ENCODE results near the gene TNIP2.

DNA sequence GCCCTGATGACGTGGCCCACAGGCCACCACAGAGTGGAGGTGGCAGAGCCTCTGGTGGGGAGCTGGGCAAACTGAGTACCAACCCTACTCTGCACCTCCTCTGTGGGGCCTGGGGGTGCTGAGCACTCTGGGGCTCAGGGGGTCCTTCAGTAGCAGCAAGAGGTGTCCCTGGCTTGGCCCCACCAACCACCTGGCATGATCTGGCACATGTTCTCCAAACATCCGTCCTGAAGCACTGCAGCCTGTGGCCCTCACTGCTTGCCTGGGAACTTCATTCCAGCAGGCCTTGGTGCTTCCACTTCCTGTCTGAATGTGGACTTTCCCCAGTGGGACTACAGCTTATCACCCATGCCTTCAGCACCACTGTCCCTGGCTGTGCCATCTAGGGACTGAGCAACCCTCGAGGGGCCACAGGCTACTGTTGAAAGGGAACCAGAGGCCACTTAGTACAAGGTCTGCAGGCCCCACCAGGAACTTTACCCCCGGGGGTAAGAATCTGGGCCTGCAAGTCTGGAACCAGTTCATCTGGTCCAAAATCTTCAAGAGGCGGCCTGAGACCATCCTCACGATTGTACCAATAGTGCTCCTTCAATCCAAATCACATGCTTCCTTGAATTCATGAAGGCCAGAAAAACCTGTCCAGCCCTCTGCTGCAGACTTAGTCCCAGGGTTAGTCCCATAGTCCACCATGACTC is 13.2 kb downstream of the TNIP2 start:
- TF ChIP-seq, protein P1, sequence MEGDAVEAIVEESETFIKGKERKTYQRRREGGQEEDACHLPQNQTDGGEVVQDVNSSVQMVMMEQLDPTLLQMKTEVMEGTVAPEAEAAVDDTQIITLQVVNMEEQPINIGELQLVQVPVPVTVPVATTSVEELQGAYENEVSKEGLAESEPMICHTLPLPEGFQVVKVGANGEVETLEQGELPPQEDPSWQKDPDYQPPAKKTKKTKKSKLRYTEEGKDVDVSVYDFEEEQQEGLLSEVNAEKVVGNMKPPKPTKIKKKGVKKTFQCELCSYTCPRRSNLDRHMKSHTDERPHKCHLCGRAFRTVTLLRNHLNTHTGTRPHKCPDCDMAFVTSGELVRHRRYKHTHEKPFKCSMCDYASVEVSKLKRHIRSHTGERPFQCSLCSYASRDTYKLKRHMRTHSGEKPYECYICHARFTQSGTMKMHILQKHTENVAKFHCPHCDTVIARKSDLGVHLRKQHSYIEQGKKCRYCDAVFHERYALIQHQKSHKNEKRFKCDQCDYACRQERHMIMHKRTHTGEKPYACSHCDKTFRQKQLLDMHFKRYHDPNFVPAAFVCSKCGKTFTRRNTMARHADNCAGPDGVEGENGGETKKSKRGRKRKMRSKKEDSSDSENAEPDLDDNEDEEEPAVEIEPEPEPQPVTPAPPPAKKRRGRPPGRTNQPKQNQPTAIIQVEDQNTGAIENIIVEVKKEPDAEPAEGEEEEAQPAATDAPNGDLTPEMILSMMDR (IDR thresholded peaks at IDR 0.05; ENCODE audit: insufficient read depth, low read depth, low read length): no peak
- TF ChIP-seq EZH2 (IDR thresholded peaks at IDR 0.05; ENCODE audit: insufficient read depth, low read length): no peak
